Hepatocyte (in vitro differentiated cells): ENCODE results near the gene AMPD1. TPM values are rescaled to one million over a fixed set of nuclear protein-coding genes. Genes with fewer than 3 reads are reported as not detected.

Source experiments
- DNase-seq: peaks from one replicate; pipeline ENCODE4 v3.0.0-alpha.2; 2016; ENCODE audit warnings: low spot score
- H2AFZ ChIP-seq: fragments of 200-600 bp; sonication (generic); 2 replicates; pipeline ENCODE4 v1.6.0; 2016; ENCODE audit warnings: antibody characterized with exemption, mild to moderate bottlenecking
- H3K27ac ChIP-seq: fragments of 200-600 bp; sonication (generic); 2 replicates; pipeline ENCODE4 v1.5.1; 2016; ENCODE audit warnings: mild to moderate bottlenecking
- H3K27me3 ChIP-seq: fragments of 200-600 bp; sonication (generic); 2 replicates; pipeline ENCODE4 v1.6.1; 2016
- H3K36me3 ChIP-seq: fragments of 200-600 bp; sonication (generic); replicated peaks from 2 replicates; pipeline ENCODE4 v1.5.1; 2016; ENCODE audit warnings: low read depth; ENCODE audit not compliant: insufficient read depth
- H3K4me1 ChIP-seq: fragments of 200-600 bp; sonication (generic); 2 replicates; pipeline ENCODE4 v1.5.1; 2016; ENCODE audit warnings: mild to moderate bottlenecking, moderate library complexity; ENCODE audit not compliant: insufficient read depth
- H3K4me2 ChIP-seq: fragments of 200-600 bp; sonication (generic); 2 replicates; pipeline ENCODE4 v1.6.0; 2016
- H3K4me3 ChIP-seq: fragments of 200-600 bp; sonication (generic); 2 replicates; pipeline ENCODE4 v1.5.1; 2016; ENCODE audit warnings: mild to moderate bottlenecking
- H3K79me2 ChIP-seq: fragments of 200-600 bp; sonication (generic); 2 replicates; pipeline ENCODE4 v1.6.0; 2017; ENCODE audit warnings: mild to moderate bottlenecking
- H3K9me2 ChIP-seq: fragments of 200-600 bp; sonication (generic); replicated peaks from 2 replicates; pipeline ENCODE4 v1.6.0; 2017; ENCODE audit warnings: mild to moderate bottlenecking; ENCODE audit not compliant: insufficient read depth
- H3K9me3 ChIP-seq: fragments of 200-600 bp; sonication (generic); 2 replicates; pipeline ENCODE4 v1.5.1; 2016; ENCODE audit warnings: low read depth, mild to moderate bottlenecking
- H4K20me1 ChIP-seq: fragments of 200-600 bp; sonication (generic); 2 replicates; pipeline ENCODE4 v1.6.0; 2016; ENCODE audit warnings: mild to moderate bottlenecking; ENCODE audit not compliant: insufficient read depth, poor library complexity, severe bottlenecking
- EZH2 ChIP-seq: fragments of 200-600 bp; sonication (generic); IDR thresholded peaks from 2 replicates; pipeline ENCODE4 v1.6.1; 2016; ENCODE audit warnings: antibody characterized with exemption, mild to moderate bottlenecking, borderline replicate concordance
- EZH2phosphoT487 ChIP-seq: fragments of 200-600 bp; sonication (generic); IDR thresholded peaks from one replicate; pipeline ENCODE4 v1.6.1; 2018; ENCODE audit warnings: antibody characterized with exemption, mild to moderate bottlenecking, low read depth, moderate library complexity; ENCODE audit not compliant: unreplicated experiment, severe bottlenecking
- WGBS: methylation state at CpG from one replicate; pipeline ENCODE4 v1.1.6; 2016; ENCODE audit warnings: low lambda C conversion rate; ENCODE audit errors: missing lambda C conversion rate; 5-methylcytosine and 5-hydroxymethylcytosine counted together
- polyA plus RNA-seq: library from polyadenylated mRNA; unstranded; fragments of >200 nt; fragmentation: Nextera tagmentation; extraction: Ambion mirVana; gene quantifications from 2 replicates; pipeline ENCODE4 v1.2.1, GENCODE V29; 2016
- small RNA-seq: library from RNA; depleted of rRNA; stranded (forward); fragments of <200 nt; gene quantifications from one replicate; pipeline ENCODE3, GENCODE V24; 2014
- total RNA-seq: library from RNA; depleted of rRNA; stranded (reverse); fragments of >200 nt; gene quantifications from 2 replicates; pipeline ENCODE4 v1.2.3, GENCODE V29; 2014
- TF ChIP-seq, protein P1 (sequence below): fragments of 200-600 bp; sonication (generic); IDR thresholded peaks from 2 replicates; pipeline ENCODE4 v1.5.1; 2016; ENCODE audit warnings: antibody characterized with exemption, mild to moderate bottlenecking; ENCODE audit not compliant: poor library complexity

The AMPD1 gene
- total and polyA plus RNA-seq, 2 experiments from 2014 or later, result not detected

GRCh38 chr1:114627107-114627506 is 68.2 kb downstream of the AMPD1 start:
- Histone ChIP-seq H3K27ac (no peak overlapping the region), H3K9me3 (no peaks in the 10 kb centered on the region), H2AFZ (no peak overlapping the region), H3K79me2 (no peaks in the 10 kb centered on the region), H3K4me1 (no peaks in the 10 kb centered on the region), H3K9me2 (no peaks in the 10 kb centered on the region), H4K20me1 (no peaks in the 10 kb centered on the region), H3K4me2 (no peak overlapping the region), H3K36me3 (no peaks in the 10 kb centered on the region), H3K4me3 (no peak overlapping the region), H3K27me3 (no peaks in the 10 kb centered on the region)
- 38% methylated on average over 2 of the region's 2 CpGs for WGBS
- no peak for TF ChIP-seq EZH2phosphoT487
- TF ChIP-seq EZH2, result no peak
- TF ChIP-seq, protein P1, sequence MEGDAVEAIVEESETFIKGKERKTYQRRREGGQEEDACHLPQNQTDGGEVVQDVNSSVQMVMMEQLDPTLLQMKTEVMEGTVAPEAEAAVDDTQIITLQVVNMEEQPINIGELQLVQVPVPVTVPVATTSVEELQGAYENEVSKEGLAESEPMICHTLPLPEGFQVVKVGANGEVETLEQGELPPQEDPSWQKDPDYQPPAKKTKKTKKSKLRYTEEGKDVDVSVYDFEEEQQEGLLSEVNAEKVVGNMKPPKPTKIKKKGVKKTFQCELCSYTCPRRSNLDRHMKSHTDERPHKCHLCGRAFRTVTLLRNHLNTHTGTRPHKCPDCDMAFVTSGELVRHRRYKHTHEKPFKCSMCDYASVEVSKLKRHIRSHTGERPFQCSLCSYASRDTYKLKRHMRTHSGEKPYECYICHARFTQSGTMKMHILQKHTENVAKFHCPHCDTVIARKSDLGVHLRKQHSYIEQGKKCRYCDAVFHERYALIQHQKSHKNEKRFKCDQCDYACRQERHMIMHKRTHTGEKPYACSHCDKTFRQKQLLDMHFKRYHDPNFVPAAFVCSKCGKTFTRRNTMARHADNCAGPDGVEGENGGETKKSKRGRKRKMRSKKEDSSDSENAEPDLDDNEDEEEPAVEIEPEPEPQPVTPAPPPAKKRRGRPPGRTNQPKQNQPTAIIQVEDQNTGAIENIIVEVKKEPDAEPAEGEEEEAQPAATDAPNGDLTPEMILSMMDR, result no peak
- no peak for DNase-seq

GRCh38 chr1:114623364-114623763 is 72.0 kb downstream of the AMPD1 start:
- H3K4me3 ChIP-seq, result no peak overlapping the region
- no peak for DNase-seq
- 96% methylated on average over 5 of the region's 5 CpGs for WGBS
- no peaks in the 10 kb centered on the region for H3K4me1 ChIP-seq
- no peaks in the 10 kb centered on the region for H3K9me2 ChIP-seq
- H2AFZ ChIP-seq, result no peak overlapping the region
- H3K36me3 ChIP-seq, result no peaks in the 10 kb centered on the region
- H3K4me2 ChIP-seq, result no peak overlapping the region
- no peaks in the 10 kb centered on the region for H3K79me2 ChIP-seq
- no peaks in the 10 kb centered on the region for H4K20me1 ChIP-seq
- no peak overlapping the region for H3K27ac ChIP-seq
- TF ChIP-seq EZH2, result no peak
- TF ChIP-seq EZH2phosphoT487, result no peak
- TF ChIP-seq, protein P1, result no peak
- no peaks in the 10 kb centered on the region for H3K27me3 ChIP-seq
- no peaks in the 10 kb centered on the region for H3K9me3 ChIP-seq

Small RNAs within 50 kb of the gene (small RNA-seq; reads per million reads assigned to genes)
- not detected for gene RN7SL432P
- gene RNY1P13, result not detected

Other genes with a start within 250 kb of the AMPD1 start
- 33.3 and 41.1 TPM in 2 replicates for gene TRIM33, start 184.3 kb downstream of the AMPD1 start, total RNA-seq
- 27.5 and 32.9 TPM in 2 replicates for gene TRIM33, start 184.3 kb downstream of the AMPD1 start, polyA plus RNA-seq
- gene BCAS2, start 113.9 kb downstream of the AMPD1 start, total RNA-seq, result 47.8 and 53.5 TPM in 2 replicates
- 51.9 and 58.0 TPM in 2 replicates for gene BCAS2, start 113.9 kb downstream of the AMPD1 start, polyA plus RNA-seq
- 3.0 and 5.6 TPM in 2 replicates for gene DENND2C, start 25.5 kb downstream of the AMPD1 start, total RNA-seq
- 1.4 and 1.8 TPM in 2 replicates for gene DENND2C, start 25.5 kb downstream of the AMPD1 start, polyA plus RNA-seq
- 79.4 and 81.6 TPM in 2 replicates for gene NRAS, start 21.2 kb upstream of the AMPD1 start, total RNA-seq
- gene NRAS, start 21.2 kb upstream of the AMPD1 start, polyA plus RNA-seq, result 23.6 and 25.7 TPM in 2 replicates
- gene CSDE1, start 62.4 kb upstream of the AMPD1 start, total RNA-seq, result 800 and 802 TPM in 2 replicates
- 152 and 161 TPM in 2 replicates for gene CSDE1, start 62.4 kb upstream of the AMPD1 start, polyA plus RNA-seq
- gene SIKE1, start 85.1 kb upstream of the AMPD1 start, total RNA-seq, result 50.1 and 65.2 TPM in 2 replicates
- 31.9 and 40.5 TPM in 2 replicates for gene SIKE1, start 85.1 kb upstream of the AMPD1 start, polyA plus RNA-seq
- not detected in 2 replicates for gene SYCP1, start 159.3 kb upstream of the AMPD1 start, total RNA-seq
- gene SYCP1, start 159.3 kb upstream of the AMPD1 start, polyA plus RNA-seq, result not detected in 2 replicates